H1 (cell line): ENCODE results near the gene RIBC2. TPM values are rescaled to one million over a fixed set of nuclear protein-coding genes. Genes with fewer than 3 reads are reported as not detected.

Source experiments
- CTCF ChIA-PET: fragments of 300-600 bp; sonication (Branson Sonifier 250); formaldehyde crosslinking; loops from one replicate; lab custom pipeline; 2021; ENCODE audit not compliant: partially characterized antibody; lab: Charles Lee
- POLR2A ChIA-PET: fragments of 300-600 bp; sonication (Branson Sonifier 250); formaldehyde crosslinking; loops from one replicate; lab custom pipeline; 2021; ENCODE audit warnings: inconsistent platforms; ENCODE audit not compliant: partially characterized antibody; lab: Charles Lee
- DNase-seq, 2 experiments: peaks; one replicate each; pipeline versions ENCODE4 v3.0.0 to v3.0.0-alpha.2; 2010 to 2022; ENCODE audit warnings: low spot score in 2 of 2, low read depth in 1 of 2, mixed read lengths in 1 of 2
- FAIRE-seq: peaks from 2 replicates; lab custom pipeline; 2011; peaks lifted over from hg19 to GRCh38; lab: Jason Lieb, UNC
- H2AFZ ChIP-seq: 2 replicates; pipeline ENCODE4 v1.8.1; 2012; ENCODE audit warnings: low read length, inconsistent platforms
- H2AK5ac ChIP-seq: 2 replicates; pipeline ENCODE4 v1.6.1; 2013; ENCODE audit warnings: low read depth, low read length
- H2BK120ac ChIP-seq: replicated peaks from 2 replicates; pipeline ENCODE3; 2013; ENCODE audit warnings: low read depth, low read length, inconsistent platforms
- H2BK12ac ChIP-seq: 2 replicates; pipeline ENCODE4 v1.6.1; 2013; ENCODE audit warnings: low read depth, low read length
- H2BK15ac ChIP-seq: 2 replicates; pipeline ENCODE4 v1.6.1; 2013; ENCODE audit warnings: low read length
- H2BK20ac ChIP-seq: 2 replicates; pipeline ENCODE4 v1.6.1; 2013; ENCODE audit warnings: low read length
- H2BK5ac ChIP-seq: 2 replicates; pipeline ENCODE4 v1.6.1; 2013; ENCODE audit warnings: low read depth, low read length
- H3K14ac ChIP-seq: 2 replicates; pipeline ENCODE4 v1.6.1; 2013; ENCODE audit warnings: inconsistent platforms; ENCODE audit not compliant: insufficient read length
- H3K18ac ChIP-seq: 2 replicates; pipeline ENCODE4 v1.6.1; 2013; ENCODE audit warnings: low read length; ENCODE audit errors: extremely low read depth
- H3K23ac ChIP-seq: 2 replicates; pipeline ENCODE4 v1.6.1; 2013; ENCODE audit warnings: inconsistent platforms; ENCODE audit not compliant: insufficient read length
- H3K23me2 ChIP-seq: 2 replicates; pipeline ENCODE4 v1.6.1; 2013; ENCODE audit warnings: low read depth, low read length
- H3K27ac ChIP-seq: 2 replicates; pipeline ENCODE4 v1.6.1; 2011; ENCODE audit warnings: low read depth, low read length, inconsistent platforms
- H3K27me3 ChIP-seq, 4 experiments: replicated peaks in 1 of 4; 1 replicate in 1 of 4; 2 replicates in 3 of 4; pipeline versions ENCODE4 v1.6.1 to v1.8.1; 2011 to 2013; ENCODE audit warnings: low read length in 3 of 4, mild to moderate bottlenecking in 3 of 4, inconsistent platforms in 2 of 4, mixed read lengths in 2 of 4, moderate library complexity in 1 of 4; ENCODE audit not compliant: control insufficient read depth in 3 of 4, insufficient read depth in 3 of 4; ENCODE audit errors: extremely low read depth in 1 of 4
- H3K36me3 ChIP-seq, 4 experiments: 2 replicates each; pipeline versions ENCODE4 v1.6.1 to v1.8.1; 2011 to 2013; ENCODE audit warnings: mild to moderate bottlenecking in 4 of 4, low read length in 3 of 4, moderate library complexity in 2 of 4, control low read depth in 1 of 4, inconsistent platforms in 1 of 4; ENCODE audit not compliant: insufficient read depth in 4 of 4, control insufficient read depth in 2 of 4
- H3K4ac ChIP-seq: replicated peaks from 2 replicates; pipeline ENCODE3; 2013; ENCODE audit warnings: low read length, low read depth, mixed read lengths, inconsistent platforms; ENCODE audit not compliant: insufficient read length
- H3K4me1 ChIP-seq, 4 experiments: replicated peaks in 1 of 4; 1 replicate in 1 of 4; 2 replicates in 3 of 4; pipeline versions ENCODE4 v1.6.1 to v1.8.1; 2011 to 2013; ENCODE audit warnings: low read length in 3 of 4, inconsistent platforms in 2 of 4, mixed read lengths in 1 of 4; ENCODE audit not compliant: insufficient read depth in 4 of 4, control insufficient read depth in 3 of 4
- H3K4me2 ChIP-seq, 2 experiments: 2 replicates each; pipeline versions ENCODE4 v1.6.1 to v1.8.1; 2011 to 2013; ENCODE audit warnings: low read depth in 2 of 2, low read length in 2 of 2, control low read depth in 1 of 2, inconsistent platforms in 1 of 2, mild to moderate bottlenecking in 1 of 2; ENCODE audit not compliant: insufficient read depth in 1 of 2
- H3K4me3 ChIP-seq, 4 experiments: fragments of 200-600, 300-600 bp in 1 of 4; sonication (generic), shearing (Covaris generic), sonication (Bioruptor Twin) in 1 of 4; 2 replicates each; pipeline versions ENCODE4 v1.5.1 to v1.8.1; 2011 to 2016; ENCODE audit warnings: low read length in 4 of 4, low read depth in 3 of 4, control low read depth in 2 of 4, inconsistent platforms in 2 of 4, mild to moderate bottlenecking in 2 of 4, mixed read lengths in 1 of 4, moderate library complexity in 1 of 4; ENCODE audit not compliant: insufficient read depth in 2 of 4; ENCODE audit errors: extremely low read depth in 1 of 4
- H3K56ac ChIP-seq: replicated peaks from 2 replicates; pipeline ENCODE3; 2013; ENCODE audit warnings: low read depth, mild to moderate bottlenecking, mixed read lengths, low read length, inconsistent platforms; ENCODE audit not compliant: insufficient read length
- H3K79me1 ChIP-seq: 2 replicates; pipeline ENCODE4 v1.6.1; 2013; ENCODE audit warnings: low read depth, low read length, control low read depth
- H3K79me2 ChIP-seq, 2 experiments: 2 replicates each; pipeline versions ENCODE4 v1.6.1 to v1.8.1; 2012 to 2013; ENCODE audit warnings: low read length in 2 of 2, mild to moderate bottlenecking in 2 of 2, inconsistent platforms in 1 of 2; ENCODE audit not compliant: insufficient read depth in 2 of 2, control insufficient read depth in 1 of 2
- H3K9ac ChIP-seq, 4 experiments: replicated peaks in 1 of 4; 1 replicate in 1 of 4; 2 replicates in 3 of 4; pipeline versions ENCODE4 v1.6.1 to v1.8.1; 2011 to 2013; ENCODE audit warnings: low read depth in 3 of 4, low read length in 3 of 4, control low read depth in 2 of 4, mild to moderate bottlenecking in 2 of 4, moderate library complexity in 2 of 4, inconsistent platforms in 1 of 4; ENCODE audit errors: extremely low read depth in 1 of 4
- H3K9me3 ChIP-seq, 2 experiments: 2 replicates each; pipeline versions ENCODE4 v1.6.1 to v1.8.1; 2012 to 2013; ENCODE audit warnings: mild to moderate bottlenecking in 2 of 2, moderate library complexity in 2 of 2, control low read depth in 1 of 2, inconsistent platforms in 1 of 2, low read depth in 1 of 2, low read length in 1 of 2, mixed read lengths in 1 of 2; ENCODE audit not compliant: insufficient read depth in 2 of 2
- H4K20me1 ChIP-seq, 2 experiments: replicated peaks in 1 of 2; 2 replicates each; pipeline versions ENCODE3 to v1.8.1; 2011 to 2013; ENCODE audit warnings: inconsistent platforms in 2 of 2, low read length in 2 of 2, mild to moderate bottlenecking in 1 of 2; ENCODE audit not compliant: insufficient read depth in 2 of 2, control insufficient read depth in 1 of 2
- H4K5ac ChIP-seq: 2 replicates; pipeline ENCODE4 v1.6.1; 2013; ENCODE audit warnings: low read length, low read depth, mixed read lengths, inconsistent platforms; ENCODE audit not compliant: insufficient read length
- H4K8ac ChIP-seq: 2 replicates; pipeline ENCODE4 v1.8.0; 2013; ENCODE audit warnings: mild to moderate bottlenecking, moderate library complexity, low read length, inconsistent platforms; ENCODE audit not compliant: insufficient read depth; ENCODE audit errors: extremely low read depth
- H4K91ac ChIP-seq: replicated peaks from 2 replicates; pipeline ENCODE3; 2013; ENCODE audit warnings: low read length, mixed read lengths, inconsistent platforms; ENCODE audit not compliant: insufficient read length
- CTCF ChIP-seq, 3 experiments: IDR thresholded peaks; 1 replicate in 2 of 3; 2 replicates in 1 of 3; pipeline versions ENCODE4 v1.5.1 to v1.6.1; 2011; ENCODE audit warnings: low read length in 3 of 3, mild to moderate bottlenecking in 3 of 3, inconsistent platforms in 2 of 3, low read depth in 1 of 3, moderate library complexity in 1 of 3; ENCODE audit not compliant: insufficient read depth in 1 of 3; ENCODE audit errors: control extremely low read depth in 1 of 3
- EP300 ChIP-seq, 2 experiments: IDR thresholded peaks; 1 replicate in 1 of 2; 2 replicates in 1 of 2; pipeline ENCODE4 v1.6.1; 2011 to 2012; ENCODE audit warnings: low read depth in 2 of 2, low read length in 2 of 2, mild to moderate bottlenecking in 2 of 2, borderline replicate concordance in 1 of 2, inconsistent platforms in 1 of 2, moderate library complexity in 1 of 2
- RNF2 ChIP-seq: fragments of 200-900, 300-1000 bp; sonication (generic); IDR thresholded peaks from 2 replicates; pipeline ENCODE4 v1.7.1; 2016; ENCODE audit warnings: borderline replicate concordance, low read depth, mild to moderate bottlenecking, antibody characterized with exemption, low read length; ENCODE audit not compliant: poor library complexity, severe bottlenecking; ENCODE audit errors: missing control alignments
- WGBS, 2 experiments: shearing (Covaris generic) in 1 of 2; methylation state at CpG; one replicate each; pipeline versions ENCODE4 v1.1.6 to v1.1.7; 2013 to 2015; ENCODE audit warnings: low lambda C conversion rate in 2 of 2, mixed read lengths in 2 of 2, inconsistent platforms in 1 of 2, low coverage in 1 of 2, missing lambda C conversion rate in 1 of 2; ENCODE audit not compliant: insufficient replicate concordance in 2 of 2, insufficient coverage in 1 of 2, insufficient read length in 1 of 2; ENCODE audit errors: extremely low coverage in 1 of 2, missing lambda C conversion rate in 1 of 2; 5-methylcytosine and 5-hydroxymethylcytosine counted together
- polyA plus RNA-seq, 7 experiments: library from polyadenylated mRNA; depleted of rRNA in 3 of 7; stranded (reverse) in 5 of 7; unstranded in 2 of 7; fragments of >200 nt in 5 of 7; fragments of 200-250 nt in 2 of 7; gene quantifications; 1 replicate in 5 of 7; 2 replicates in 1 of 7; 4 replicates in 1 of 7; pipeline versions ENCODE4 v1.2.1 to v1.2.3, GENCODE V29; 2011 to 2013; ENCODE audit warnings: missing spikeins in 2 of 7, mixed read lengths in 2 of 7
- total RNA-seq: library from RNA; stranded (reverse); fragmentation: NEBNext Ultra II Directional; extraction: Animal tissue kit (Norgen Biotek cat#: 25700); gene quantifications from 2 replicates; pipeline ENCODE4 v1.2.1, GENCODE V29; 2021

Gene RIBC2
- total and polyA plus RNA-seq, 2 of the 8 experiments (the other 6 are each of a cell fraction or from before 2014, with no cell fraction given) = 0.79 to 2.1 TPM

- Histone ChIP-seq H2AFZ (no peak overlapping the region), H4K8ac (no peak overlapping the region), H3K36me3 (no peaks in the 10 kb centered on the region), H4K91ac (no peak overlapping the region), H3K4me1 (no peaks in the 10 kb centered on the region), H2BK20ac (no peak overlapping the region), H3K56ac (no peak overlapping the region), H2BK12ac (no peak overlapping the region; the same call in 1 of the 2 replicates), H3K4ac (no peak overlapping the region), H2BK15ac (no peak overlapping the region), H3K23me2 (no peaks in the 10 kb centered on the region), H3K27ac (no peak overlapping the region), H4K20me1 (peaks cover 0 to 1% of the 10 kb centered on the region in 2 experiments), H3K23ac (no peak overlapping the region), H3K79me2 (no peaks in the 10 kb centered on the region), H2AK5ac (no peak overlapping the region)
- ChIA-PET CTCF (interaction anchor here (0.9 to 3.8 kb wide), 4 partner anchors 8 to 131 kb away, joined by 3 to 18 read pairs (median 10); no protein-coding TSS in a partner anchor), POLR2A (no interaction called here)
- no peak for TF ChIP-seq RNF2
- no peak for TF ChIP-seq CTCF (IDR thresholded peaks at IDR 0.05; ENCODE audit: control extremely low read depth in 1 of 3, insufficient read depth in 1 of 3, low read depth in 1 of 3, low read length in 3 of 3)
- no peak for TF ChIP-seq EP300 (IDR thresholded peaks at IDR 0.05; ENCODE audit: borderline replicate concordance in 1 of 2, low read depth in 2 of 2, low read length in 2 of 2)
- TF ChIP-seq, all 59 proteins: peak for 0
- FAIRE-seq (no peak), DNase-seq (no peak)
- Histone ChIP-seq H3K9ac (no peak overlapping the region), H4K5ac (no peak overlapping the region), H3K27me3 (no peaks in the 10 kb centered on the region; a peak in 1 of 7 replicates), H3K4me2 (no peak overlapping the region), H3K18ac (no peak overlapping the region), H3K14ac (no peak overlapping the region), H2BK120ac (no peak overlapping the region), H3K79me1 (no peaks in the 10 kb centered on the region), H2BK5ac (no peak overlapping the region), H3K9me3 (no peaks in the 10 kb centered on the region), H3K4me3 (no peak overlapping the region)
- 81% methylated on average over 4 of the region's 4 CpGs; no CpG with 5 or more reads in 1 of the 2 experiments for WGBS, 2 experiments
Observed at GRCh38 chr22:45454275-45454674, 40.8 kb downstream of the RIBC2 start.
